HG02763 (cell line): ENCODE data around the gene LIMS4.
"Not testable (repeated sequence)": the region's sequence is repeated elsewhere in the genome, so short reads cannot be mapped to it uniquely, and the experiment has no call there.

Source experiments
- ATAC-seq: cut with Tn5 transposase; IDR thresholded peaks from one replicate; pipeline ENCODE4 v1.9.1; 2021; ENCODE audit warnings: mild to moderate bottlenecking, moderate library complexity; ENCODE audit not compliant: unreplicated experiment

LIMS4 gene

DNA sequence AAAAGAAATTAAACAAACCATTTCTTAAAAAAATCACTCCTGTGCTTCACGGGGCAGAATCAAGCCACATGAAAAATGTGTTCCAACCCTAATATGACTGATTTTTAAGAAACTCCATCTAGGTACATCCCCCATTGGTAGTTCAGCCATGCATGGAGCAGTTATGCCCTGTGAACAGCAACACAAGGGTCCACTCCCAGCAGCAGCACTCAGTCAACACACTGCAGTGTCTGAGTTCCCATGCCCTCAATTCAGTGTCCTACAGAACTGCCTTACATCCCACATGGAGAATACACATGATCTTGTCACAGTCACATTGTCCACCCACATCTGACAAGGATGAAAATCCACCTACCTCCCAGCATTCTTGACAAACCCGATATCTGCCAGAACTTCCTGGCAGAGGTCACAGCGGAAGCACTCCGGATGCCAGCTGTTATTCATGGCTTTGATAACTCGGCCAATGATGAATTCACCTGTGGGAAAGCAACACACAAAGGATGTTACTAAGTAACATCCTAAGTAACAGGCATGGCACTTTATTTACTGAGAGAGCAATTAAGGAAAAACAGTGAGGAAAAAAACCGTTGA lies 17.4 kb downstream of the LIMS4 start:
- ATAC-seq = not testable (repeated sequence)

- not testable (repeated sequence) for ATAC-seq
Observed at GRCh38 chr2:110450951-110451350, 21.7 kb downstream of the LIMS4 start.

DNA sequence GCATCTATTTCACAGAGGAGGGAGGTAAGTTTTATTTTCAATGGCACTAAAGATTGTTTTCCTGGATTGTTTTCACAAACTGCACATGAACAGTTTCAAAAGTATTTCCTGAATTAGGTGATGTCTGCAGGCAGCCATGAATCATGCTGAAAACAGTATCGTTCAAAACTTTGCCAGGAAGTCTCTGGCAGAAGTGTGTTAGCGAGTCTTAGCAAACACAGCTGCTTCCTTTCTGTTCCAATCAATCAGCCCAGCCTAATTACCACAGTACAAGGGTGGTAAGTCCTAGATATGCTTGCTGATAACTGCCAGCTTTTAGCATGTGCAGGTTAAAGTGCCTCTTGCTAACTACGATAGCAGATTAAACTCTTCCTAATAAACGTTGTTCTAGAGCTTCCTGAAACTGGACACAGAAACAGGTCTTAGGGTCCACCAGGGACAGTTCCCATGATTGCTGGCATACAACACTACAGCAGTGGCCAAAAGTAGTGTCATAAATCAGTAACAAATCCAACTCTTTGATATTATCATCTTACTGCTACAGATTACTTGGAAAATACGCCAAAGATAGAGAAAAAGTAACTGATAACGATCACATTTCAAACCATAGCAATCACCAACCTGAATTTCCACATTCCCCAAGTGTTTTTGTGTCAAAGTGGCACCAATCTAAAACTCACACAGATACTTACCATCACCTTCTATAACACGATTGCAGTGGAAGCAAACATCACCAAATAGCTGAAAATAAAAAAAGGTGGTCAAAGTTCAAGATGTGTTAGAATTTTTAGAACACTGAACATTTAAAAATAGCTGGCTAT lies 23.3 kb downstream of the LIMS4 start:
- not testable (repeated sequence) for ATAC-seq

GRCh38 chr2:110446644-110447043 lies 26.0 kb downstream of the LIMS4 start:
- not testable (repeated sequence) for ATAC-seq

DNA sequence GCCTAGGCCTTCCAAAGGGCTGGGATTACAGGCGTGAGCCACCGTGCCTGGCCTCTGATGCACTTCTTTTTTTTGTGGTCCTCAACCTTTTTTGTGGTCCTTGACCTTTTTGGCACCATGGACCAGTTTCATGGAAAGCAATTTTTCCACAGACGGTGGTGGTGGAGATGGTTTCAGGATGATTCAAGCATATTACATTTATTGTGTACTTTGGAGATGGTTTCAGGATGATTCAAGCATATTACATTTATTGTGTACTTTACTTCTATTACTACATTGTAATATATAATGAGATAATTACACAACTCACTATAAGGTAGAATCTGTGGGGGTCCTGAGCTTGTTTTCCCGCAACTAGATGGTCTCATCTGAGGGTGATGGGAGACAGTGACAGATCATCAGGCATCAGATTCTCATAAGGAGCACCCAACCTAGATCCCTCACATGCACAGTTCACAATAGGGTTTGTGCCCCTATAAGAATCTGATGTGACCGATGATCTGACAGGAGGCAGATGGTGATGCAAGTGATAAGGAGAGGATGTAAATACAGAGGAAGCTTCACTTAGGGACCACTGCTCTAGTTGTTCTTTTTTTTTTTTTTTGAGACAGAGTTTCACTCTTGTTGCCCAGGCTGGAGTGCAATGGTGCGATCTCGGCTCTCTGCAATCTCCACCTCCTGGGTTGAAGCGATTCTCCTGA lies 29.2 kb downstream of the LIMS4 start:
- ATAC-seq = not testable (repeated sequence)

DNA sequence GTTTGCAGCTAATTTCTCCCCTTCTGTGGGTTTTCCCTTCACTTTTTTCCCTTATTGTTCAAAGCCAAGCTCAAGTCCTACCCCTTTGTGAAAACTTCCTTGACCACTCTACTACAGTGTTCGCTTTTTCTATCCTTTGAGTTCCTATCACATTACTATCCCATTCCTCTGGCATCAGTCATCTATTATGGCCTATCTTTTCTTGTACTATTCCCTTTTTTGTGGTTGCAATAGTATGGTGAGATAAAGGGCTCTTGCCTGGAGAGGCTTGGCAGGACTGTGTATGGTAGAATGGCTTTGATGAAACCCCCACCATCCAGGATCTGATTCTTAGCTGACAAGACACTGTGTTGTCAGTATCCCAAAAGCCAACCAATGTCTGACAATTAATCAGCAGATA lies 30.7 kb downstream of the LIMS4 start:
- not testable (repeated sequence) for ATAC-seq

DNA sequence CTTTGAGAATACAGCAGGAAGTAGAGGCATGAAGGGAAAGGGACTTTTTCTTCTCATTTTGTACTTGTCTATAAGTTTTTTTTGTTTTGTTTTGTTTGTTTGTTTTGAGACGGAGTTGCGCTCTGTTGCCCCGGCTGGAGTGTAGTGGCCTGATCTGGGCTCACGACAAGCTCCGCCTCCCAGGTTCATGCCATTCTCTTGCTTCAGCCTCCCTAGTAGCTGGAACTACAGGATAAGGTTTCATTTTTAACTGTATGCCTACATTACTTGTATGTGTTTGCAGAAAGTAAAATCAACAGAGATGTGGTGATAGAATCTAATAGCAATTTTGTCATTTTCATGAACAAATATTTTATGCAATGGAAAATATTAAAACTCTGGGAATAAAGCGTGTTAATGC lies 38.1 kb downstream of the LIMS4 start:
- ATAC-seq = not testable (repeated sequence)

DNA sequence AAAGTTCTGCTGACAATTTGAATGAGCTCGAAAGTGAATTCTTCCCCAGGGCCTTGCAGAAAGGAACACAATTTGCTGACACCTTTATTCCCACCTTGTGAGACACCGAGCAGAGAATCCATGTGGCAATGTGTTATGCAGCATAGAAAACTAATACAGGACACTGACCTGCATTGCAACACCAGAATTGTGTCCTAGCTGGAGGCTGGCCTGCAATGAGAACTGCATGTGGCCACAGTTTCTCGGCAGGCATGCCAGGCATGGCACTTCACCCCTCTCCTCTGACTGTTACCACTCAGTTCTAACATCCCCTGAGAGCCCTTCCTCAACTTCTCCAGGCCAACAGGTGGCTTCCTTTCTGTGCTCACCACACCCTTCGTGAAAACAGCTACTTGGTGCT lies 46.9 kb downstream of the LIMS4 start:
- ATAC-seq = not testable (repeated sequence)

DNA sequence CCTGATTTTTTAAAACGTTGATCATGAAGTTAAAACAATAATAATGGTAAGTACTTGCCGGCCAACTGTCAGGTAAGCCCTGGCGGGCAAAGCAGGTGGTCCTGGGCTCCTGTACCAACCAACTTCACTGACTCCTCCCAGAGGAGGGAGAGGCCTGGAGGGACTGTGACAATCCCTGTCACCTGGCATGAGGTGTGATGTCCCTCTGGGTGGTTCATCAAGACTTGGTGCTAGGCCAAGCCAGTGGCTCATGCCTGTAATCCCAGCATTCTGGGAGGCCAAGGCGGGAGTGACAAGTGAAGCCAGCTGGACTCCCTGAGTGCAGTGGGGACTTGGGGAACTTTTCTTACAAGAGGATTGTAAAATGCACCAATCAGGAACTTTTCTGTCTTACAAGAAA lies 48.2 kb downstream of the LIMS4 start:
- ATAC-seq = not testable (repeated sequence)

DNA sequence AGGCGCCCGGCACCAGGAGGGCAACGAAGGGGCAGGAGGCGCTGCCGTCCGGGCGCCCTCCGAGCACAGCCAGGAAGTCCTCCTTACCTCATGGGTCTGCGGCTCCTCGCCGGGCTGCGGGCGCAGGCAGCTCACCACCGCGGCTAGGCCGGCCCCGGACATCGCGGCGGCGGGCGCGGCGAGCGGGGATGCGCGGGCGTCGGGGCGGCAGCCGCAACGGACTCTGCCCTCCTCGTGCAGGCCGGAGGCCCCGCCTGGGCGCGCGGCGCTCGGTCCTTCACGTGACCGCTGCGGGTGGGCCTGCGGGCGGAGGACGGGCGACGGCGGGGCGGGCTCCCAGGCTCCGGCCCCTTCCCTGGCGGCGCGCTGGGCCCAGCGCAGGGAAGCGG lies 49.0 kb downstream of the LIMS4 start:
- not testable (repeated sequence) for ATAC-seq

GRCh38 chr2:110422852-110423573 lies 49.6 kb downstream of the LIMS4 start:
- ATAC-seq = not testable (repeated sequence)

GRCh38 chr2:110420641-110421354 lies 51.8 kb downstream of the LIMS4 start:
- not testable (repeated sequence) for ATAC-seq

- ATAC-seq = not testable (repeated sequence)
Observed at GRCh38 chr2:110407142-110407541, 65.5 kb downstream of the LIMS4 start.

GRCh38 chr2:110404988-110405387 lies 67.6 kb downstream of the LIMS4 start:
- not testable (repeated sequence) for ATAC-seq

GRCh38 chr2:110404246-110404645 lies 68.4 kb downstream of the LIMS4 start:
- not testable (repeated sequence) for ATAC-seq

DNA sequence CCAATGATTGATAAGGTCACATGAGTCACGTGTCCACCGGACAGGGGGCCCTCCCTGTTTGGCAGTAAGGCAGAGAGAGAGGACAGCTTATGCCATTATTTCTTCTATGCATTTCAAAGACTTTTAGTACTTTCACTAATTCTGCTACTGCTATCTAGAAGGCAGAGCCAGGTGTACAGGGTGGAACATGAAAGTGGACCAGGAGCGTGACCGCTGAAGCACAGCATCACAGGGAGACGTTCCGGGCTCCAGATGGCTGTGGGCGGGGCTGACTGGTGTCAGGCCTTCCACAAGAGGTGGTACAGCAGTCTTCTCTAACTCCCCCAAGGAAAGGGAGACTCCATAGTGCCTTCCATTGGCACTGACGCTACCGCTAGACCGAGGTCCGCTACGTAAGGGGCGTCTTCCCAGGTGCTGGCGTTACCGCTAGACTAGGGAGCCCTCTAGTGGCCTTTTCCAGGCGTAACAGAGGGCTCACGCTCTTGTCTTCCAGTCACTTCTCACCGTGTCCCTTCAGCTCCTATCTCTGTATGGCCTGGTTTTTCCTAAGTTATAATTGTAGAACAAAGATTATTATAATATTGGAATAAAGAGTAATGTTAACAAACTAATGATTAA lies 71.5 kb downstream of the LIMS4 start:
- ATAC-seq = not testable (repeated sequence)

- ATAC-seq = not testable (repeated sequence)
Observed at GRCh38 chr2:110399378-110399777, 73.2 kb downstream of the LIMS4 start.

- not testable (repeated sequence) for ATAC-seq
Observed at GRCh38 chr2:110395990-110396389, 76.6 kb downstream of the LIMS4 start.
